Measurements from ENCODE around the gene DTX1.

DNA sequence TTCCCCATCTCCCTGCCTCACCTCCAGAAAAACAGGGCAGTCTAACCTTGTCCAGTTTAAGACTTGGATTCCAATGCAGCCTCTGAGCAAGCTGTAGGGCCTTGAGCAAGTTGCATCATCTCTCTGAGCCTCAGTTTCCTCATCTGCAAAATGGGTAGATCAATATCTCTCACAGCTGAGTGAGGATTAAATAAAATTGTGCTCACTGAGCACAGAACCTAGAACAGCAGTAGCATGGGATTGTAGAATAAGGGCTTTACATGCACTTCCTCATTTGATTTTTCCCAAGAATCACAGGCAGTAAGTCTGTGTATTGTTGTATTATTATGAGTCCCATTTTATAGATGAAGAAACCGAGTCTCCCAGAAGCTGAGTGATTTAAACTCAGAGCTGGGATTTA lies 2.0 kb downstream of the DTX1 start:
- TF ChIP-seq, protein P1, sequence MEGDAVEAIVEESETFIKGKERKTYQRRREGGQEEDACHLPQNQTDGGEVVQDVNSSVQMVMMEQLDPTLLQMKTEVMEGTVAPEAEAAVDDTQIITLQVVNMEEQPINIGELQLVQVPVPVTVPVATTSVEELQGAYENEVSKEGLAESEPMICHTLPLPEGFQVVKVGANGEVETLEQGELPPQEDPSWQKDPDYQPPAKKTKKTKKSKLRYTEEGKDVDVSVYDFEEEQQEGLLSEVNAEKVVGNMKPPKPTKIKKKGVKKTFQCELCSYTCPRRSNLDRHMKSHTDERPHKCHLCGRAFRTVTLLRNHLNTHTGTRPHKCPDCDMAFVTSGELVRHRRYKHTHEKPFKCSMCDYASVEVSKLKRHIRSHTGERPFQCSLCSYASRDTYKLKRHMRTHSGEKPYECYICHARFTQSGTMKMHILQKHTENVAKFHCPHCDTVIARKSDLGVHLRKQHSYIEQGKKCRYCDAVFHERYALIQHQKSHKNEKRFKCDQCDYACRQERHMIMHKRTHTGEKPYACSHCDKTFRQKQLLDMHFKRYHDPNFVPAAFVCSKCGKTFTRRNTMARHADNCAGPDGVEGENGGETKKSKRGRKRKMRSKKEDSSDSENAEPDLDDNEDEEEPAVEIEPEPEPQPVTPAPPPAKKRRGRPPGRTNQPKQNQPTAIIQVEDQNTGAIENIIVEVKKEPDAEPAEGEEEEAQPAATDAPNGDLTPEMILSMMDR (IDR thresholded peaks at IDR 0.05): no peak
- TF ChIP-seq POLR2A (IDR thresholded peaks at IDR 0.05): no peak
